ENCODE data around the gene CCDC32. TPM values are rescaled to one million over a fixed set of nuclear protein-coding genes. Genes with fewer than 3 reads are reported as not detected.

The CCDC32 gene
- 29.9 and 33.5 TPM in 2 replicates for total RNA-seq

GRCh38 chr15:40564591-40565332 lies at the start of gene CCDC32:
Gene CCDC32, minus strand, starts transcription at chr15:40565042. Its CDS starts 2,027 bp downstream, at chr15:40563015.
- intact Hi-C loops (cut with micrococcal nuclease): loop anchor here (1.0 to 10.0 kb wide), 6 partner anchors 30 to 550 kb away; partner anchors contain the start of genes BAHD1, C15orf62, CHST14 and GCHFR
- Mint-ChIP-seq H3K4me1 (peaks cover 28% of the 10 kb centered on the region), H3K4me3 (peak within 1 kb of the TSS; percentile 91), H3K27me3 (no peaks in the 10 kb centered on the region), H3K27ac (peak within 1 kb of the TSS; percentile 94), H3K9me3 (no peaks in the 10 kb centered on the region), H3K36me3 (ENCODE audit: low read depth) (peaks cover 4% of the 10 kb centered on the region)
- peak; percentile 99 for DNase-seq

- H3K27me3 Mint-ChIP-seq: no peaks in the 10 kb centered on the region
- no peak overlapping the region for H3K4me3 Mint-ChIP-seq
- intact Hi-C loops (cut with micrococcal nuclease): no loop called here
- H3K27ac Mint-ChIP-seq: no peak overlapping the region
- peaks cover 12% of the 10 kb centered on the region for H3K36me3 Mint-ChIP-seq (ENCODE audit: low read depth)
- DNase-seq: no peak
- no peaks in the 10 kb centered on the region for H3K9me3 Mint-ChIP-seq
- no peaks in the 10 kb centered on the region for H3K4me1 Mint-ChIP-seq
Observed at GRCh38 chr15:40613080-40613479, 48.2 kb upstream of the CCDC32 start.

- Mint-ChIP-seq H3K4me3 (no peak overlapping the region), H3K9me3 (no peaks in the 10 kb centered on the region), H3K36me3 (ENCODE audit: low read depth) (peaks cover 16% of the 10 kb centered on the region), H3K27ac (no peak overlapping the region), H3K4me1 (peaks cover 5% of the 10 kb centered on the region), H3K27me3 (no peaks in the 10 kb centered on the region)
- no peak for DNase-seq
- intact Hi-C loops (cut with micrococcal nuclease): no loop called here
Observed at GRCh38 chr15:40603935-40604334, 39.1 kb upstream of the CCDC32 start.

GRCh38 chr15:40600956-40601355 lies 36.1 kb upstream of the CCDC32 start:
- no peak for DNase-seq
- peaks cover 11% of the 10 kb centered on the region for H3K4me1 Mint-ChIP-seq
- intact Hi-C loops (cut with micrococcal nuclease): no loop called here
- H3K36me3 Mint-ChIP-seq (ENCODE audit: low read depth): peaks cover 10% of the 10 kb centered on the region
- no peaks in the 10 kb centered on the region for H3K27me3 Mint-ChIP-seq
- H3K9me3 Mint-ChIP-seq: no peaks in the 10 kb centered on the region
- no peak overlapping the region for H3K27ac Mint-ChIP-seq
- no peak overlapping the region for H3K4me3 Mint-ChIP-seq

- intact Hi-C loops (cut with micrococcal nuclease): loop anchor here (10.0 kb wide), 1 partner anchor 166 kb away; the partner anchor contains the start of genes C15orf62 and GCHFR
- no peak for DNase-seq
- Mint-ChIP-seq H3K36me3 (ENCODE audit: low read depth) (peaks cover 5% of the 10 kb centered on the region), H3K4me1 (peaks cover 21% of the 10 kb centered on the region), H3K4me3 (no peak overlapping the region), H3K9me3 (no peaks in the 10 kb centered on the region), H3K27ac (no peak overlapping the region), H3K27me3 (no peaks in the 10 kb centered on the region)
Observed at GRCh38 chr15:40598672-40599071, 33.8 kb upstream of the CCDC32 start.

GRCh38 chr15:40598126-40598525 lies 33.3 kb upstream of the CCDC32 start:
- Mint-ChIP-seq H3K36me3 (ENCODE audit: low read depth) (peaks cover 3% of the 10 kb centered on the region), H3K27ac (no peak overlapping the region), H3K4me1 (peaks cover 25% of the 10 kb centered on the region), H3K4me3 (no peak overlapping the region), H3K9me3 (no peaks in the 10 kb centered on the region), H3K27me3 (no peaks in the 10 kb centered on the region)
- DNase-seq: no peak
- intact Hi-C loops (cut with micrococcal nuclease): loop anchor here (10.0 kb wide), 1 partner anchor 167 kb away; the partner anchor contains the start of genes C15orf62 and GCHFR

- peaks cover 2% of the 10 kb centered on the region for H3K36me3 Mint-ChIP-seq (ENCODE audit: low read depth)
- H3K4me3 Mint-ChIP-seq: no peak overlapping the region
Observed at GRCh38 chr15:40597024-40597423, 32.2 kb upstream of the CCDC32 start.

GRCh38 chr15:40595773-40596172 lies 30.9 kb upstream of the CCDC32 start:
- DNase-seq: no peak
- Mint-ChIP-seq H3K27ac (no peak overlapping the region), H3K36me3 (ENCODE audit: low read depth) (peaks cover 2% of the 10 kb centered on the region), H3K9me3 (no peaks in the 10 kb centered on the region), H3K27me3 (no peaks in the 10 kb centered on the region), H3K4me3 (peak overlapping the region; percentile 43), H3K4me1 (peaks cover 32% of the 10 kb centered on the region)
- intact Hi-C loops (cut with micrococcal nuclease): loop anchor here (10.0 kb wide), 1 partner anchor 169 kb away; the partner anchor contains the start of genes C15orf62 and GCHFR

More at GRCh38 chr15:40597024-40597423, 32.2 kb upstream of the CCDC32 start:
- intact Hi-C loops (cut with micrococcal nuclease): loop anchor here (10.0 kb wide), 1 partner anchor 168 kb away; the partner anchor contains the start of genes C15orf62 and GCHFR
- Mint-ChIP-seq H3K4me1 (peaks cover 32% of the 10 kb centered on the region), H3K27ac (no peak overlapping the region), H3K27me3 (no peaks in the 10 kb centered on the region), H3K9me3 (no peaks in the 10 kb centered on the region)
- no peak for DNase-seq

GRCh38 chr15:40595219-40595618 lies 30.4 kb upstream of the CCDC32 start:
- no peak for DNase-seq
- Mint-ChIP-seq H3K36me3 (ENCODE audit: low read depth) (peaks cover 2% of the 10 kb centered on the region), H3K27ac (peak overlapping the region; percentile 95), H3K4me1 (peaks cover 31% of the 10 kb centered on the region), H3K9me3 (no peaks in the 10 kb centered on the region), H3K4me3 (peak overlapping the region; percentile 88), H3K27me3 (no peaks in the 10 kb centered on the region)
- intact Hi-C loops (cut with micrococcal nuclease): loop anchor here (10.0 kb wide), 1 partner anchor 170 kb away; the partner anchor contains the start of genes C15orf62 and GCHFR

- Mint-ChIP-seq H3K36me3 (ENCODE audit: low read depth) (peaks cover 2% of the 10 kb centered on the region), H3K9me3 (no peaks in the 10 kb centered on the region), H3K4me3 (peak overlapping the region; percentile 88), H3K4me1 (peaks cover 35% of the 10 kb centered on the region), H3K27ac (peak overlapping the region; percentile 95), H3K27me3 (no peaks in the 10 kb centered on the region)
- no peak for DNase-seq
- intact Hi-C loops (cut with micrococcal nuclease): loop anchor here (1.0 to 10.0 kb wide), 5 partner anchors 25 to 213 kb away; partner anchors contain the start of genes C15orf62, CCDC32, DNAJC17 and GCHFR
Observed at GRCh38 chr15:40594429-40594836, 29.6 kb upstream of the CCDC32 start.

- peak; percentile 98 for DNase-seq
- Mint-ChIP-seq H3K4me3 (peak within 1 kb of the TSS; percentile 88), H3K4me1 (peaks cover 36% of the 10 kb centered on the region), H3K36me3 (ENCODE audit: low read depth) (peaks cover 2% of the 10 kb centered on the region), H3K27ac (peak within 1 kb of the TSS; percentile 95), H3K9me3 (no peaks in the 10 kb centered on the region), H3K27me3 (no peaks in the 10 kb centered on the region)
- intact Hi-C loops (cut with micrococcal nuclease): loop anchor here (1.0 to 10.0 kb wide), 5 partner anchors 25 to 213 kb away; partner anchors contain the start of genes C15orf62, CCDC32, DNAJC17 and GCHFR
Observed at GRCh38 chr15:40593588-40594428, 29.0 kb upstream of the CCDC32 start, which contains the start of gene KNL1. Gene KNL1, plus strand, starts transcription at chr15:40594249. Its CDS starts 8,683 bp downstream, at chr15:40602932.

- peaks cover 2% of the 10 kb centered on the region for H3K36me3 Mint-ChIP-seq (ENCODE audit: low read depth)
- no peaks in the 10 kb centered on the region for H3K27me3 Mint-ChIP-seq
- no peak overlapping the region for H3K27ac Mint-ChIP-seq
- H3K4me1 Mint-ChIP-seq: peaks cover 36% of the 10 kb centered on the region
- DNase-seq: no peak
- H3K9me3 Mint-ChIP-seq: no peaks in the 10 kb centered on the region
- intact Hi-C loops (cut with micrococcal nuclease): loop anchor here (10.0 kb wide), 1 partner anchor 172 kb away; the partner anchor contains the start of genes C15orf62 and GCHFR
- H3K4me3 Mint-ChIP-seq: peak overlapping the region; percentile 88
Observed at GRCh38 chr15:40593165-40593564, 28.3 kb upstream of the CCDC32 start.

- intact Hi-C loops (cut with micrococcal nuclease): loop anchor here (10.0 kb wide), 1 partner anchor 173 kb away; the partner anchor contains the start of genes C15orf62 and GCHFR
- H3K27me3 Mint-ChIP-seq: peaks cover 4% of the 10 kb centered on the region
- H3K9me3 Mint-ChIP-seq: no peaks in the 10 kb centered on the region
- H3K4me3 Mint-ChIP-seq: no peak overlapping the region
- H3K4me1 Mint-ChIP-seq: peaks cover 31% of the 10 kb centered on the region
- DNase-seq: no peak
- H3K36me3 Mint-ChIP-seq (ENCODE audit: low read depth): peaks cover 2% of the 10 kb centered on the region
- no peak overlapping the region for H3K27ac Mint-ChIP-seq
Observed at GRCh38 chr15:40591389-40591788, 26.5 kb upstream of the CCDC32 start.
